Loucy (cell line): ENCODE results near the gene APAF1.
A peak's percentile ranks its signal among the peaks of the same experiment; 100 is the strongest.

ENCODE experiments used
- H2AFZ ChIP-seq: fragments of 200-600 bp; sonication (generic); 2 replicates; pipeline ENCODE4 v1.6.0; 2016; ENCODE audit warnings: antibody characterized with exemption, mild to moderate bottlenecking, low read length, moderate library complexity
- H3F3A ChIP-seq: fragments of 200-600 bp; 2 replicates; pipeline ENCODE4 v1.6.0; 2016; ENCODE audit warnings: antibody characterized with exemption, low read depth, mild to moderate bottlenecking
- H3K27me3 ChIP-seq: fragments of 200-600 bp; sonication (generic); 2 replicates; pipeline ENCODE4 v1.6.1; 2014; ENCODE audit warnings: low read length, mild to moderate bottlenecking; ENCODE audit not compliant: insufficient read depth, poor library complexity, severe bottlenecking
- H3K36me3 ChIP-seq: fragments of 200-600 bp; sonication (generic); 2 replicates; pipeline ENCODE4 v1.6.1; 2016; ENCODE audit warnings: low read length; ENCODE audit not compliant: insufficient read depth
- H3K4me1 ChIP-seq: fragments of 200-600 bp; sonication (generic); 2 replicates; pipeline ENCODE4 v1.5.1; 2014; ENCODE audit warnings: low read length, mild to moderate bottlenecking; ENCODE audit not compliant: insufficient read depth, poor library complexity, severe bottlenecking
- H3K4me2 ChIP-seq: fragments of 200-600 bp; sonication (generic); 2 replicates; pipeline ENCODE4 v1.6.0; 2014; ENCODE audit warnings: antibody characterized with exemption, low read length, low read depth, mild to moderate bottlenecking; ENCODE audit not compliant: poor library complexity, severe bottlenecking
- H3K4me3 ChIP-seq: fragments of 200-600 bp; sonication (generic); 2 replicates; pipeline ENCODE4 v1.5.1; 2014; ENCODE audit warnings: low read length, mild to moderate bottlenecking, mixed read lengths; ENCODE audit not compliant: poor library complexity, severe bottlenecking
- H3K79me2 ChIP-seq: fragments of 200-600 bp; sonication (generic); 2 replicates; pipeline ENCODE4 v1.6.1; 2014; ENCODE audit warnings: low read length; ENCODE audit not compliant: insufficient read depth
- H3K9ac ChIP-seq: fragments of 200-600 bp; sonication (generic); 2 replicates; pipeline ENCODE4 v1.6.0; 2014; ENCODE audit warnings: mild to moderate bottlenecking, low read depth, low read length, moderate library complexity; ENCODE audit not compliant: poor library complexity, severe bottlenecking
- H3K9me2 ChIP-seq: fragments of 200-600 bp; sonication (generic); replicated peaks from 2 replicates; pipeline ENCODE4 v1.6.1; 2016; ENCODE audit warnings: low read depth, low read length, mixed read lengths
- H3K9me3 ChIP-seq: fragments of 200-600 bp; sonication (generic); 2 replicates; pipeline ENCODE4 v1.6.1; 2014; ENCODE audit warnings: mild to moderate bottlenecking, antibody characterized with exemption, low read length, low read depth; ENCODE audit not compliant: insufficient read depth
- H4K20me1 ChIP-seq: fragments of 200-600 bp; sonication (generic); 2 replicates; pipeline ENCODE4 v1.6.0; 2014; ENCODE audit warnings: antibody characterized with exemption, low read length, mild to moderate bottlenecking; ENCODE audit not compliant: insufficient read depth, poor library complexity, severe bottlenecking
- EZH2phosphoT487 ChIP-seq: fragments of 200-600 bp; IDR thresholded peaks from 2 replicates; pipeline ENCODE4 v1.6.1; 2018; ENCODE audit warnings: antibody characterized with exemption, mild to moderate bottlenecking, moderate library complexity, borderline replicate concordance
- TF ChIP-seq, protein P1 (sequence below): fragments of 200-600 bp; sonication (generic); conservative IDR thresholded peaks from 2 replicates; pipeline ENCODE4 v1.5.1; 2014; ENCODE audit warnings: mild to moderate bottlenecking, antibody characterized with exemption, low read length

The APAF1 gene

GRCh38 chr12:98618952-98619351, 26.1 kb upstream of the APAF1 start:
- Histone ChIP-seq H3K36me3 (no peaks in the 10 kb centered on the region), H3K4me1 (peaks cover 18% of the 10 kb centered on the region), H4K20me1 (no peaks in the 10 kb centered on the region), H3F3A (no peaks in the 10 kb centered on the region), H3K4me3 (no peak overlapping the region), H3K27me3 (no peaks in the 10 kb centered on the region), H3K9me2 (no peaks in the 10 kb centered on the region), H2AFZ (no peak overlapping the region), H3K9me3 (no peaks in the 10 kb centered on the region), H3K9ac (no peak overlapping the region), H3K4me2 (no peak overlapping the region), H3K79me2 (no peaks in the 10 kb centered on the region)
- TF ChIP-seq, protein P1, sequence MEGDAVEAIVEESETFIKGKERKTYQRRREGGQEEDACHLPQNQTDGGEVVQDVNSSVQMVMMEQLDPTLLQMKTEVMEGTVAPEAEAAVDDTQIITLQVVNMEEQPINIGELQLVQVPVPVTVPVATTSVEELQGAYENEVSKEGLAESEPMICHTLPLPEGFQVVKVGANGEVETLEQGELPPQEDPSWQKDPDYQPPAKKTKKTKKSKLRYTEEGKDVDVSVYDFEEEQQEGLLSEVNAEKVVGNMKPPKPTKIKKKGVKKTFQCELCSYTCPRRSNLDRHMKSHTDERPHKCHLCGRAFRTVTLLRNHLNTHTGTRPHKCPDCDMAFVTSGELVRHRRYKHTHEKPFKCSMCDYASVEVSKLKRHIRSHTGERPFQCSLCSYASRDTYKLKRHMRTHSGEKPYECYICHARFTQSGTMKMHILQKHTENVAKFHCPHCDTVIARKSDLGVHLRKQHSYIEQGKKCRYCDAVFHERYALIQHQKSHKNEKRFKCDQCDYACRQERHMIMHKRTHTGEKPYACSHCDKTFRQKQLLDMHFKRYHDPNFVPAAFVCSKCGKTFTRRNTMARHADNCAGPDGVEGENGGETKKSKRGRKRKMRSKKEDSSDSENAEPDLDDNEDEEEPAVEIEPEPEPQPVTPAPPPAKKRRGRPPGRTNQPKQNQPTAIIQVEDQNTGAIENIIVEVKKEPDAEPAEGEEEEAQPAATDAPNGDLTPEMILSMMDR = no peak
- TF ChIP-seq EZH2phosphoT487 = no peak

- no peak overlapping the region for H3K4me2 ChIP-seq
These were observed 9.3 kb upstream of the APAF1 start for GRCh38 chr12:98635657-98636323.

DNA sequence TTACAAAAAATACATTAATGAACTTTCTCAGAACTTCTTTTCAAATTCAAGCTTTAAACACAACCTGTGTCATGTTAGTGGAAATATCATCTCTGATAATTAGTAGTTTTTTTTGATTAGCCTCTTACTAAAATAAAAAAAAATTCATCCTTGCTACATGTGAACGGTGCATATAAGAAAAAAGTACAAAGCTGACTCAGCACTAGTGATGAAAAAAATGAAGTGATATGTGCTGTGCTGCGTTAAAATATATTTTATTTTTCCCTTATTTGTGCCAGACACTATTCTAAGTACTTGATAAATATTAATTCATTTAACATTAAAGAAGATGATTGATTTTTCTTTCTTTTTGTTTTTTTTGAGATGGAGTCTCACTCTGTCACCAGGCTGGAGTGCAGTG, 8.0 kb upstream of the APAF1 start:
- no peak for TF ChIP-seq EZH2phosphoT487
- TF ChIP-seq, protein P1 = no peak
- Histone ChIP-seq H3K9me3 (no peaks in the 10 kb centered on the region), H3F3A (no peaks in the 10 kb centered on the region), H3K4me1 (peaks cover 8% of the 10 kb centered on the region), H3K27me3 (no peaks in the 10 kb centered on the region), H3K36me3 (peaks cover 8% of the 10 kb centered on the region; the same call in 1 of the 2 replicates), H3K9me2 (no peaks in the 10 kb centered on the region), H4K20me1 (peaks cover 19% of the 10 kb centered on the region), H2AFZ (no peak overlapping the region), H3K4me3 (no peak overlapping the region), H3K4me2 (peak overlapping the region; percentile 23), H3K79me2 (peaks cover 76% of the 10 kb centered on the region), H3K9ac (no peak overlapping the region)

More at GRCh38 chr12:98635657-98636323, 9.3 kb upstream of the APAF1 start:
- TF ChIP-seq, protein P1 = no peak
- TF ChIP-seq EZH2phosphoT487 = no peak
- H3K4me3 ChIP-seq = no peak overlapping the region
- H3K9me2 ChIP-seq = no peaks in the 10 kb centered on the region
- no peaks in the 10 kb centered on the region for H3K27me3 ChIP-seq
- H3K79me2 ChIP-seq = peaks cover 63% of the 10 kb centered on the region
- peaks cover 9% of the 10 kb centered on the region for H4K20me1 ChIP-seq
- no peaks in the 10 kb centered on the region for H3K4me1 ChIP-seq
- H3F3A ChIP-seq = no peaks in the 10 kb centered on the region
- H3K9ac ChIP-seq = no peak overlapping the region
- H3K9me3 ChIP-seq = no peaks in the 10 kb centered on the region
- H3K36me3 ChIP-seq = peaks cover 8% of the 10 kb centered on the region; the same call in 1 of the 2 replicates
- no peak overlapping the region for H2AFZ ChIP-seq
